Erythroblast (primary cell): Measurements from ENCODE around the gene PPP2R5C.
A peak's percentile ranks its signal among the peaks of the same experiment; 100 is the strongest.

Experiments
- DNase-seq, 2 experiments: peaks; one replicate each; lab custom pipeline; 2025; lab: John Stamatoyannopoulos, UW
- GATA1 ChIP-seq: IDR thresholded peaks from 2 replicates; pipeline ENCODE4 v1.6.1; 2011; ENCODE audit warnings: low read depth, mild to moderate bottlenecking, control low read depth, low read length, moderate library complexity
- POLR2A ChIP-seq: IDR thresholded peaks from 2 replicates; pipeline ENCODE4 v1.6.1; 2011; ENCODE audit warnings: mild to moderate bottlenecking, low read length

PPP2R5C gene

GRCh38 chr14:101879529-101880336, 118.2 kb downstream of the PPP2R5C start:
- DNase-seq, result no peak
- TF ChIP-seq POLR2A (no peak), GATA1 (no peak)

GRCh38 chr14:101881426-101881825, 119.9 kb downstream of the PPP2R5C start:
- TF ChIP-seq GATA1 (no peak), POLR2A (no peak)
- no peak for DNase-seq

GRCh38 chr14:101882141-101882935, 120.8 kb downstream of the PPP2R5C start:
- TF ChIP-seq POLR2A (no peak), GATA1 (no peak)
- no peak for DNase-seq

- no peak for DNase-seq
- TF ChIP-seq GATA1 (no peak), POLR2A (no peak)
These were observed 122.8 kb downstream of the PPP2R5C start for GRCh38 chr14:101884089-101884933.

GRCh38 chr14:101884934-101885576, 123.5 kb downstream of the PPP2R5C start:
- TF ChIP-seq GATA1, result no peak
- no peak for TF ChIP-seq POLR2A
- DNase-seq, result no peak

- DNase-seq, result no peak
- TF ChIP-seq POLR2A (no peak), GATA1 (no peak)
These were observed 125.7 kb downstream of the PPP2R5C start for GRCh38 chr14:101887219-101887618.

- no peak for DNase-seq
These were observed 126.7 kb downstream of the PPP2R5C start for GRCh38 chr14:101888182-101888581.

GRCh38 chr14:101889366-101889765, 127.9 kb downstream of the PPP2R5C start:
- DNase-seq, result no peak
- TF ChIP-seq POLR2A (no peak), GATA1 (no peak)

More at GRCh38 chr14:101888182-101888581, 126.7 kb downstream of the PPP2R5C start:
- TF ChIP-seq GATA1 (no peak), POLR2A (no peak)

- TF ChIP-seq POLR2A (no peak), GATA1 (no peak)
These were observed 128.4 kb downstream of the PPP2R5C start for GRCh38 chr14:101889898-101890297.

GRCh38 chr14:101891471-101891870, 130.0 kb downstream of the PPP2R5C start:
- DNase-seq, result no peak
- TF ChIP-seq GATA1 (no peak), POLR2A (no peak)

More at GRCh38 chr14:101889898-101890297, 128.4 kb downstream of the PPP2R5C start:
- peak in 1 of 2 experiments; percentile 8 for DNase-seq

- TF ChIP-seq GATA1 (no peak), POLR2A (no peak)
These were observed 132.2 kb downstream of the PPP2R5C start for GRCh38 chr14:101893759-101894158.

GRCh38 chr14:101894365-101895081, 133.0 kb downstream of the PPP2R5C start:
- DNase-seq, result no peak
- TF ChIP-seq GATA1 (no peak), POLR2A (no peak)

More at GRCh38 chr14:101893759-101894158, 132.2 kb downstream of the PPP2R5C start:
- DNase-seq, result no peak

GRCh38 chr14:101895256-101895655, 133.7 kb downstream of the PPP2R5C start:
- TF ChIP-seq POLR2A (no peak), GATA1 (no peak)
- DNase-seq, result no peak
